SK-N-SH (cell line): ENCODE data around the gene COMT.

Experiments
- CHD2 ChIP-seq: fragments of 150-350 bp; IDR thresholded peaks from 2 replicates; pipeline ENCODE4 v1.6.1; 2018; ENCODE audit warnings: low read length; ENCODE audit not compliant: partially characterized antibody
- EP300 ChIP-seq, 2 experiments: IDR thresholded peaks; 2 replicates each; pipeline versions ENCODE4 v1.4.0 to v1.6.1; 2012; ENCODE audit warnings: borderline replicate concordance in 1 of 2, low read depth in 1 of 2, low read length in 1 of 2
- FOXJ3 ChIP-seq: sonication (generic); formaldehyde crosslinking; IDR thresholded peaks from 2 replicates; pipeline ENCODE4 v1.5.1; 2020; ENCODE audit warnings: mild to moderate bottlenecking, missing genetic modification reagents
- MXI1 ChIP-seq: IDR thresholded peaks from 2 replicates; pipeline ENCODE4 v1.6.1; 2012; ENCODE audit warnings: mild to moderate bottlenecking, low read depth, low read length, improper control_type of control experiment
- NFIC ChIP-seq: IDR thresholded peaks from 2 replicates; pipeline ENCODE4 v1.4.0; 2012; ENCODE audit warnings: borderline replicate concordance
- POLR2AphosphoS5 ChIP-seq: IDR thresholded peaks from 2 replicates; pipeline ENCODE4 v1.6.1; 2012; ENCODE audit warnings: low read depth, low read length
- SIN3A ChIP-seq: IDR thresholded peaks from 2 replicates; pipeline ENCODE4 v1.6.1; 2012; ENCODE audit warnings: low read depth, mild to moderate bottlenecking, low read length, moderate library complexity, borderline replicate concordance
- SMC3 ChIP-seq: IDR thresholded peaks from 2 replicates; pipeline ENCODE4 v1.6.1; 2012; ENCODE audit warnings: low read depth, low read length, improper control_type of control experiment
- TEAD4 ChIP-seq: IDR thresholded peaks from 2 replicates; pipeline ENCODE4 v1.4.0; 2012; ENCODE audit warnings: mild to moderate bottlenecking, borderline replicate concordance; ENCODE audit not compliant: insufficient read depth
- YY1 ChIP-seq: IDR thresholded peaks from 2 replicates; pipeline ENCODE4 v1.4.0; 2012; ENCODE audit warnings: low read depth, mild to moderate bottlenecking
- TF ChIP-seq, protein P1 (sequence below): fragments of 200-600 bp; sonication (generic); IDR thresholded peaks from 2 replicates; pipeline ENCODE4 v1.6.1; 2017; ENCODE audit warnings: antibody characterized with exemption, mild to moderate bottlenecking, moderate library complexity
- TF ChIP-seq, protein P2 (sequence below): IDR thresholded peaks from 2 replicates; pipeline ENCODE4; 2012
- TF ChIP-seq, protein P3 (sequence below): IDR thresholded peaks from 2 replicates; pipeline ENCODE4 v1.4.0; 2012; ENCODE audit warnings: low read depth, borderline replicate concordance

DNA sequence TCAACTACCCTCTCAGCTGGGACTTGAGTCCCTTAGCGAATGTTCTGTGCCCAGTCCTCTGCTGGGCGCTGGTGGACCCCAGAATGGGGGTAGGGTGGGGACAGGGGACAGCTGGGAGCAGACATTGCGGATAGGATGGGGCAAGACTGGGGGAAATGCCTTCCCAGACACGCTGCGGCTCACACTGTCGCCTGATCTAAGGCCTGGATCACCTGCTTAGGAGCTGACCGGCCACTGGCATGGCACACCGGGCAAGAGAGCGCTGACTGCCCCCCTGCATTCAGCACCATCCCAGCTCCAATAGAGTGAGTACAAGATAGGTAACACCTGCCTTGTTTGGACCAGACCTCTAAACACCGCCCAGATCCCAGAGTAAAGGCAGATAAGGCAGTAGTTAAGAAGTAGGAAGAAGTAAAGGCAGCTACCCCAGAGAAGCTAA is 73.6 kb downstream of the COMT start:
- TF ChIP-seq CHD2 (no peak), FOXJ3 (CRISPR knock-in tag) (no peak), NFIC (no peak), TEAD4 (no peak), YY1 (no peak), MXI1 (no peak), SIN3A (no peak), EP300 (IDR thresholded peaks at IDR 0.05; ENCODE audit: borderline replicate concordance in 1 of 2, low read depth in 1 of 2, low read length in 1 of 2) (no peak), POLR2AphosphoS5 (no peak), SMC3 (no peak)
- TF ChIP-seq, protein P1, sequence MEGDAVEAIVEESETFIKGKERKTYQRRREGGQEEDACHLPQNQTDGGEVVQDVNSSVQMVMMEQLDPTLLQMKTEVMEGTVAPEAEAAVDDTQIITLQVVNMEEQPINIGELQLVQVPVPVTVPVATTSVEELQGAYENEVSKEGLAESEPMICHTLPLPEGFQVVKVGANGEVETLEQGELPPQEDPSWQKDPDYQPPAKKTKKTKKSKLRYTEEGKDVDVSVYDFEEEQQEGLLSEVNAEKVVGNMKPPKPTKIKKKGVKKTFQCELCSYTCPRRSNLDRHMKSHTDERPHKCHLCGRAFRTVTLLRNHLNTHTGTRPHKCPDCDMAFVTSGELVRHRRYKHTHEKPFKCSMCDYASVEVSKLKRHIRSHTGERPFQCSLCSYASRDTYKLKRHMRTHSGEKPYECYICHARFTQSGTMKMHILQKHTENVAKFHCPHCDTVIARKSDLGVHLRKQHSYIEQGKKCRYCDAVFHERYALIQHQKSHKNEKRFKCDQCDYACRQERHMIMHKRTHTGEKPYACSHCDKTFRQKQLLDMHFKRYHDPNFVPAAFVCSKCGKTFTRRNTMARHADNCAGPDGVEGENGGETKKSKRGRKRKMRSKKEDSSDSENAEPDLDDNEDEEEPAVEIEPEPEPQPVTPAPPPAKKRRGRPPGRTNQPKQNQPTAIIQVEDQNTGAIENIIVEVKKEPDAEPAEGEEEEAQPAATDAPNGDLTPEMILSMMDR: no peak
- TF ChIP-seq, protein P2, sequence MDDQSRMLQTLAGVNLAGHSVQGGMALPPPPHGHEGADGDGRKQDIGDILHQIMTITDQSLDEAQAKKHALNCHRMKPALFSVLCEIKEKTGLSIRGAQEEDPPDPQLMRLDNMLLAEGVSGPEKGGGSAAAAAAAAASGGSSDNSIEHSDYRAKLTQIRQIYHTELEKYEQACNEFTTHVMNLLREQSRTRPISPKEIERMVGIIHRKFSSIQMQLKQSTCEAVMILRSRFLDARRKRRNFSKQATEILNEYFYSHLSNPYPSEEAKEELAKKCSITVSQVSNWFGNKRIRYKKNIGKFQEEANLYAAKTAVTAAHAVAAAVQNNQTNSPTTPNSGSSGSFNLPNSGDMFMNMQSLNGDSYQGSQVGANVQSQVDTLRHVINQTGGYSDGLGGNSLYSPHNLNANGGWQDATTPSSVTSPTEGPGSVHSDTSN: no peak
- TF ChIP-seq, protein P3, sequence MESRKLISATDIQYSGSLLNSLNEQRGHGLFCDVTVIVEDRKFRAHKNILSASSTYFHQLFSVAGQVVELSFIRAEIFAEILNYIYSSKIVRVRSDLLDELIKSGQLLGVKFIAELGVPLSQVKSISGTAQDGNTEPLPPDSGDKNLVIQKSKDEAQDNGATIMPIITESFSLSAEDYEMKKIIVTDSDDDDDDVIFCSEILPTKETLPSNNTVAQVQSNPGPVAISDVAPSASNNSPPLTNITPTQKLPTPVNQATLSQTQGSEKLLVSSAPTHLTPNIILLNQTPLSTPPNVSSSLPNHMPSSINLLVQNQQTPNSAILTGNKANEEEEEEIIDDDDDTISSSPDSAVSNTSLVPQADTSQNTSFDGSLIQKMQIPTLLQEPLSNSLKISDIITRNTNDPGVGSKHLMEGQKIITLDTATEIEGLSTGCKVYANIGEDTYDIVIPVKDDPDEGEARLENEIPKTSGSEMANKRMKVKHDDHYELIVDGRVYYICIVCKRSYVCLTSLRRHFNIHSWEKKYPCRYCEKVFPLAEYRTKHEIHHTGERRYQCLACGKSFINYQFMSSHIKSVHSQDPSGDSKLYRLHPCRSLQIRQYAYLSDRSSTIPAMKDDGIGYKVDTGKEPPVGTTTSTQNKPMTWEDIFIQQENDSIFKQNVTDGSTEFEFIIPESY: no peak
